RKO (cell line): ENCODE results near the gene GCNA.

ENCODE experiments used
- DNase-seq: peaks from one replicate; pipeline ENCODE4 v3.0.0-alpha.2; 2016; ENCODE audit warnings: low spot score

Gene GCNA

GRCh38 chrX:71578253-71579135 is at the start of gene GCNA:
TSS of gene GCNA (plus strand) at chrX:71578437. CDS start at chrX:71580822, 2,385 bp downstream.
- no peak for DNase-seq

- DNase-seq: peak; percentile 89
Measured at GRCh38 chrX:71532078-71532752, 46.0 kb upstream of the GCNA start.

- DNase-seq: peak; percentile 96
Measured at GRCh38 chrX:71532753-71533425, 45.3 kb upstream of the GCNA start, which contains the start of gene OGT. TSS of gene OGT (plus strand) at chrX:71533104. CDS start at chrX:71533300, 196 bp downstream.

- no peak for DNase-seq
Measured at GRCh38 chrX:71533516-71533850, 44.8 kb upstream of the GCNA start.

- peak; percentile 52 for DNase-seq
Measured at GRCh38 chrX:71533851-71534561, 44.2 kb upstream of the GCNA start.

- peak; percentile 19 for DNase-seq
Measured at GRCh38 chrX:71534773-71535544, 43.3 kb upstream of the GCNA start.

- DNase-seq: no peak
Measured at GRCh38 chrX:71536285-71536684, 42.0 kb upstream of the GCNA start.

GRCh38 chrX:71537743-71538142 is 40.5 kb upstream of the GCNA start:
- no peak for DNase-seq

GRCh38 chrX:71540801-71541200 is 37.4 kb upstream of the GCNA start:
- no peak for DNase-seq

GRCh38 chrX:71541210-71542022 is 36.8 kb upstream of the GCNA start:
- DNase-seq: peak; percentile 62

- DNase-seq: peak; percentile 20
Measured at GRCh38 chrX:71542411-71542810, 35.8 kb upstream of the GCNA start.

GRCh38 chrX:71542825-71543224 is 35.4 kb upstream of the GCNA start:
- DNase-seq: peak; percentile 18

GRCh38 chrX:71543316-71543715 is 34.9 kb upstream of the GCNA start:
- DNase-seq: peak; percentile 90

- DNase-seq: no peak
Measured at GRCh38 chrX:71545364-71545763, 32.9 kb upstream of the GCNA start.

GRCh38 chrX:71546879-71547278 is 31.4 kb upstream of the GCNA start:
- no peak for DNase-seq

GRCh38 chrX:71547339-71547738 is 30.9 kb upstream of the GCNA start:
- no peak for DNase-seq

- DNase-seq: no peak
Measured at GRCh38 chrX:71549986-71550385, 28.3 kb upstream of the GCNA start.

- no peak for DNase-seq
Measured at GRCh38 chrX:71550578-71550977, 27.7 kb upstream of the GCNA start.

GRCh38 chrX:71556036-71556435 is 22.2 kb upstream of the GCNA start:
- DNase-seq: no peak

GRCh38 chrX:71558920-71559319 is 19.3 kb upstream of the GCNA start:
- no peak for DNase-seq
